Measurements from ENCODE around the gene PCSK4.
"Not testable (repeated sequence)": the region's sequence is repeated elsewhere in the genome, so short reads cannot be mapped to it uniquely, and the experiment has no call there.

The PCSK4 gene

GRCh38 chr19:1532003-1532402 is 41.9 kb upstream of the PCSK4 start:
- Histone ChIP-seq H3K36me3 (ENCODE audit: control insufficient read depth, insufficient read depth, low read length) (no peaks in the 10 kb centered on the region), H3K27me3 (replicated peaks; ENCODE audit: control insufficient read depth, insufficient read depth, low read length) (no peaks in the 10 kb centered on the region; the same call in 1 of the 2 replicates), H3K4me3 (replicated peaks; ENCODE audit: low read depth, low read length) (no peak overlapping the region)
- DNase-seq (ENCODE audit: extremely low read depth, insufficient read length) = no peak
- no peak for TF ChIP-seq CTCF (IDR thresholded peaks at IDR 0.05; ENCODE audit: insufficient read depth, low read length, poor library complexity, severe bottlenecking)

- no peak for TF ChIP-seq CTCF (IDR thresholded peaks at IDR 0.05; ENCODE audit: insufficient read depth, low read length, poor library complexity, severe bottlenecking)
- no peaks in the 10 kb centered on the region for H3K36me3 ChIP-seq (ENCODE audit: control insufficient read depth, insufficient read depth, low read length)
- H3K27me3 ChIP-seq (replicated peaks; ENCODE audit: control insufficient read depth, insufficient read depth, low read length) = no peaks in the 10 kb centered on the region; the same call in 1 of the 2 replicates
- no peak for DNase-seq (ENCODE audit: extremely low read depth, insufficient read length)
- H3K4me3 ChIP-seq (replicated peaks; ENCODE audit: low read depth, low read length) = no peak overlapping the region
Measured at GRCh38 chr19:1531587-1531986, 41.4 kb upstream of the PCSK4 start.

DNA sequence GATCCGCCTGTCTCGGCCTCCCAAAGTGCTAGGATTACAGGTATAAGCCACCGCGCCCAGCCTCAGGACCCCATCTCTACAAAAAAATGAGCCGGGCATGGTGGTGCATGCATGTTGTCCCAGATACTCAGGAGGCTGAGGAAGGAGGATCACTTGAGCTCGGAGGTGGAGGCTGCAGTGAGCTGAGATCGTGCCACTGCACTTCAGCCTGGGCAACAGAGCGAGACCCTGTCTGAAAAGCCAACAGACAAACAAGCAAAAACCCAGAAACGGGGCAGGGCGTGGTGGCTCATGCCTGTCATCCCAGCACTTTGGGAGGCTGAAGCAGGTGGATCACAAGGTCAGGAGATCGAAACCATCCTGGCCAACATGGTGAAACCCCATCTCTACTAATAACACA is 40.7 kb upstream of the PCSK4 start:
- H3K36me3 ChIP-seq (ENCODE audit: control insufficient read depth, insufficient read depth, low read length); DNase-seq (ENCODE audit: extremely low read depth, insufficient read length); H3K27me3 ChIP-seq (replicated peaks; ENCODE audit: control insufficient read depth, insufficient read depth, low read length); H3K4me3 ChIP-seq (replicated peaks; ENCODE audit: low read depth, low read length): not testable (repeated sequence)

- H3K27me3 ChIP-seq (replicated peaks; ENCODE audit: control insufficient read depth, insufficient read depth, low read length) = no peaks in the 10 kb centered on the region; the same call in 1 of the 2 replicates
- TF ChIP-seq CTCF (IDR thresholded peaks at IDR 0.05; ENCODE audit: insufficient read depth, low read length, poor library complexity, severe bottlenecking) = no peak
- no peak overlapping the region for H3K4me3 ChIP-seq (replicated peaks; ENCODE audit: low read depth, low read length)
- no peaks in the 10 kb centered on the region for H3K36me3 ChIP-seq (ENCODE audit: control insufficient read depth, insufficient read depth, low read length)
- DNase-seq (ENCODE audit: extremely low read depth, insufficient read length) = no peak
Measured at GRCh38 chr19:1529430-1529816, 39.3 kb upstream of the PCSK4 start.

DNA sequence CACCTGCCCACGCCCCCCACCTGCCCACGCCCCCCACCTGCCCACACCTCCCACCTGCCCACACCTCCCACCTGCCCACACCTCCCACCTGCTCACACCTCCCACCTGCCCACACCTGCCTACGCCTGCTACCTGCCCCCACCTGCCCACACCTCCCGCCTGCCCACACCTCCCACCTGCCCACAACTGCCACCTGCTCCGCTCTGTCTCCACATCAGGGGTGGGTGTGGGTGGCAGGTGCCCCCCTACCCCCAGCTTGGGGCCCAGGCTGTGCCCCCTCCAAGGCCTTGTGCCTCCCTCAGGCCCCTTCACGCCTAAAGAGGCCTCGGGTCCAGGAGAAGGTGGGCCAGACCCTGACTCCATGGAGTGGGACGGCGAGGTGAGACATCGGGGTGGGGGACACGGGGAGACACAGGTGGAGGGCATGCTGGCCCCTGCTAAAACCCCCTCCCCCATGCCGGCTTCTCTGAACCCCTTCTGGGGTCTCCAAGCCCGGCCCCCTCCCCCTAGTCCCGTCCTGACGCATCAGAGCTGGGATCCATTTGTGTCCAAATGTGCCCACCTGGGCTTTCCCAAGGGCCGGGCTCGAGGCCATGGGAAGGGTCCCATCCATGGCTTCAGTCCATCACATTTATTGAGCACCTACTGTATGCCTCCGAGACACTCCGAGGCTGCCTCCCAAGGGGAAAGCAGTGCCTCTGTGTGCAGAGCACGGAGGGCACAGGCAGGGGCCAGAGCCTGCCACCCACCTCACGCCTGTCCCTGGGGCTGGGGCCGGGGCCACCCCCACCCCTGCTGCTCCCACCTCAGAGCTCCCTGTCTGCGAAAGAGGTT is 38.7 kb upstream of the PCSK4 start:
- no peaks in the 10 kb centered on the region; the same call in 1 of the 2 replicates for H3K27me3 ChIP-seq (replicated peaks; ENCODE audit: control insufficient read depth, insufficient read depth, low read length)
- no peak for DNase-seq (ENCODE audit: extremely low read depth, insufficient read length)
- H3K36me3 ChIP-seq (ENCODE audit: control insufficient read depth, insufficient read depth, low read length) = no peaks in the 10 kb centered on the region
- no peak for TF ChIP-seq CTCF (IDR thresholded peaks at IDR 0.05; ENCODE audit: insufficient read depth, low read length, poor library complexity, severe bottlenecking)
- no peak overlapping the region for H3K4me3 ChIP-seq (replicated peaks; ENCODE audit: low read depth, low read length)

GRCh38 chr19:1527650-1528309 is 37.6 kb upstream of the PCSK4 start:
- no peak for DNase-seq (ENCODE audit: extremely low read depth, insufficient read length)
- TF ChIP-seq CTCF (IDR thresholded peaks at IDR 0.05; ENCODE audit: insufficient read depth, low read length, poor library complexity, severe bottlenecking) = no peak
- no peaks in the 10 kb centered on the region for H3K36me3 ChIP-seq (ENCODE audit: control insufficient read depth, insufficient read depth, low read length)
- no peaks in the 10 kb centered on the region; the same call in 1 of the 2 replicates for H3K27me3 ChIP-seq (replicated peaks; ENCODE audit: control insufficient read depth, insufficient read depth, low read length)
- no peak overlapping the region for H3K4me3 ChIP-seq (replicated peaks; ENCODE audit: low read depth, low read length)

Measured in GM06990 (cell line).